Smooth muscle cell (in vitro differentiated cells): ENCODE data around the gene DNAJB6. TPM values are rescaled to one million over a fixed set of nuclear protein-coding genes. Genes with fewer than 3 reads are reported as not detected.
"Not testable (repeated sequence)": the region's sequence is repeated elsewhere in the genome, so short reads cannot be mapped to it uniquely, and the experiment has no call there.

Source experiments
- DNase-seq: peaks from one replicate; lab custom pipeline; 2025; ENCODE audit not compliant: unreplicated experiment; lab: John Stamatoyannopoulos, UW
- H2AFZ ChIP-seq: fragments of 200-600 bp; sonication (generic); 2 replicates; pipeline ENCODE4 v1.6.0; 2016; ENCODE audit warnings: antibody characterized with exemption, low read depth, mild to moderate bottlenecking
- H3F3A ChIP-seq: fragments of 200-600 bp; sonication (generic); 2 replicates; pipeline ENCODE4 v1.6.0; 2017; ENCODE audit warnings: antibody characterized with exemption, low read depth
- H3K27ac ChIP-seq: fragments of 200-600 bp; sonication (generic); 2 replicates; pipeline ENCODE4 v1.5.1; 2016; ENCODE audit warnings: low read depth, mild to moderate bottlenecking
- H3K27me3 ChIP-seq: fragments of 200-600 bp; sonication (generic); 2 replicates; pipeline ENCODE4 v1.6.1; 2016; ENCODE audit warnings: low read depth, mild to moderate bottlenecking
- H3K36me3 ChIP-seq: fragments of 200-600 bp; sonication (generic); 2 replicates; pipeline ENCODE4 v1.5.1; 2016; ENCODE audit warnings: low read depth
- H3K4me1 ChIP-seq: fragments of 200-600 bp; sonication (generic); 2 replicates; pipeline ENCODE4 v1.5.1; 2016; ENCODE audit warnings: low read depth
- H3K4me2 ChIP-seq: fragments of 200-600 bp; sonication (generic); 2 replicates; pipeline ENCODE4 v1.6.0; 2016; ENCODE audit warnings: mild to moderate bottlenecking
- H3K4me3 ChIP-seq: fragments of 200-600 bp; sonication (generic); 2 replicates; pipeline ENCODE4 v1.5.1; 2016; ENCODE audit warnings: mild to moderate bottlenecking
- H3K79me2 ChIP-seq: fragments of 200-600 bp; sonication (generic); 2 replicates; pipeline ENCODE4 v1.6.0; 2016; ENCODE audit warnings: low read depth, mild to moderate bottlenecking
- H3K9ac ChIP-seq: fragments of 200-600 bp; sonication (generic); 2 replicates; pipeline ENCODE4 v1.6.0; 2016; ENCODE audit warnings: low read depth
- H3K9me3 ChIP-seq: fragments of 200-600 bp; sonication (generic); replicated peaks from 2 replicates; pipeline ENCODE4 v1.5.1; 2016; ENCODE audit warnings: low read depth
- H4K20me1 ChIP-seq: fragments of 200-600 bp; sonication (generic); 2 replicates; pipeline ENCODE4 v1.6.0; 2016; ENCODE audit warnings: low read depth
- WGBS: methylation state at CpG from one replicate; pipeline ENCODE4 v1.1.7; 2016; ENCODE audit warnings: low lambda C conversion rate; 5-methylcytosine and 5-hydroxymethylcytosine counted together
- polyA plus RNA-seq: library from polyadenylated mRNA; unstranded; fragments of >200 nt; fragmentation: Nextera tagmentation; extraction: Ambion mirVana; gene quantifications from 2 replicates; pipeline ENCODE4 v1.2.1, GENCODE V29; 2016
- total RNA-seq: library from RNA; depleted of rRNA; stranded (reverse); fragments of >200 nt; gene quantifications from 2 replicates; pipeline ENCODE4 v1.2.3, GENCODE V29; 2014
- TF ChIP-seq, protein P1 (sequence below): fragments of 200-600 bp; sonication (generic); IDR thresholded peaks from 2 replicates; pipeline ENCODE4 v1.5.1; 2017; ENCODE audit warnings: borderline replicate concordance, mild to moderate bottlenecking, antibody characterized with exemption; ENCODE audit not compliant: insufficient read depth, poor library complexity, severe bottlenecking

Gene DNAJB6
- total and polyA plus RNA-seq, 2 experiments from 2014 or later, result 103 to 104 TPM

DNA sequence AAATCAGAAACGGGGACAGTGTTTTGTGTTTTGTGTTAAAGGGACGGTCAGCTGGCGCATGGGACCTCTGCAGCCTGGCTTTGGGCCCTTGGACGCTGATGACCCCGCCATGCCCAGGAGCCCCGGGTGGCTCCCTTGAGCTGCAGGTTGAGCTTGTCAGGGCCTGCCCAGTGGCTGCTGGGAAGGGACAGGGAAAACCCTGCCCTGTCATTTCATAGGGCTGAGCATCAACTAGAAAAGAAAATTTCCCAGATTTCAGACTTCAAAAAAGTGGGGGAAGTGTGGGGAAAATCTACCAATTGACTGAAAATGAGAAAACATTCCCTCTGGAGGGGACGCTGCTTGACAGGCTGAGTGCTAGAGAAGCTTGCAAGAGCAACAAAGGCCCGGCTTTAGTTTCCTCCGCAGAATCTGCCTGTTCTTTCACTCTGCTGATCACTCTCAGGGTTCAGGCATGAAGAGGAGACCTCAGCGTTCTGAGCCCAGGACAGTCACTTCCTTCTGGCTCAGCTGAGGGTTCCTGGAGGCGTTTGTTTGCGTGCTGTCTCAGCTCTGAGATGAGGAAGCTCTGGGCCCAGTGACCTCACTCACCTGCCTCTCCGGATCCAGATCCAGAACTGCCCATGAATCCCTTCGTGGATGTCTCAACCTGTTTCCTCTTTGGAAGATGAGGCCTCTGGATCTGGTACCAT, 18.6 kb upstream of the DNAJB6 start:
- Histone ChIP-seq H3K79me2 (no peaks in the 10 kb centered on the region), H3K27me3 (no peaks in the 10 kb centered on the region), H3K4me3 (no peak overlapping the region), H3K9me3 (no peaks in the 10 kb centered on the region), H3F3A (no peaks in the 10 kb centered on the region), H3K9ac (no peak overlapping the region), H2AFZ (peak overlapping the region; percentile 82), H3K36me3 (no peaks in the 10 kb centered on the region), H4K20me1 (no peaks in the 10 kb centered on the region), H3K27ac (peak overlapping the region; percentile 71), H3K4me2 (no peak overlapping the region), H3K4me1 (peaks cover 6% of the 10 kb centered on the region)
- DNase-seq, result no peak
- WGBS, result 68% methylated on average over 14 of the region's 14 CpGs
- TF ChIP-seq, protein P1, sequence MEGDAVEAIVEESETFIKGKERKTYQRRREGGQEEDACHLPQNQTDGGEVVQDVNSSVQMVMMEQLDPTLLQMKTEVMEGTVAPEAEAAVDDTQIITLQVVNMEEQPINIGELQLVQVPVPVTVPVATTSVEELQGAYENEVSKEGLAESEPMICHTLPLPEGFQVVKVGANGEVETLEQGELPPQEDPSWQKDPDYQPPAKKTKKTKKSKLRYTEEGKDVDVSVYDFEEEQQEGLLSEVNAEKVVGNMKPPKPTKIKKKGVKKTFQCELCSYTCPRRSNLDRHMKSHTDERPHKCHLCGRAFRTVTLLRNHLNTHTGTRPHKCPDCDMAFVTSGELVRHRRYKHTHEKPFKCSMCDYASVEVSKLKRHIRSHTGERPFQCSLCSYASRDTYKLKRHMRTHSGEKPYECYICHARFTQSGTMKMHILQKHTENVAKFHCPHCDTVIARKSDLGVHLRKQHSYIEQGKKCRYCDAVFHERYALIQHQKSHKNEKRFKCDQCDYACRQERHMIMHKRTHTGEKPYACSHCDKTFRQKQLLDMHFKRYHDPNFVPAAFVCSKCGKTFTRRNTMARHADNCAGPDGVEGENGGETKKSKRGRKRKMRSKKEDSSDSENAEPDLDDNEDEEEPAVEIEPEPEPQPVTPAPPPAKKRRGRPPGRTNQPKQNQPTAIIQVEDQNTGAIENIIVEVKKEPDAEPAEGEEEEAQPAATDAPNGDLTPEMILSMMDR, result no peak

DNA sequence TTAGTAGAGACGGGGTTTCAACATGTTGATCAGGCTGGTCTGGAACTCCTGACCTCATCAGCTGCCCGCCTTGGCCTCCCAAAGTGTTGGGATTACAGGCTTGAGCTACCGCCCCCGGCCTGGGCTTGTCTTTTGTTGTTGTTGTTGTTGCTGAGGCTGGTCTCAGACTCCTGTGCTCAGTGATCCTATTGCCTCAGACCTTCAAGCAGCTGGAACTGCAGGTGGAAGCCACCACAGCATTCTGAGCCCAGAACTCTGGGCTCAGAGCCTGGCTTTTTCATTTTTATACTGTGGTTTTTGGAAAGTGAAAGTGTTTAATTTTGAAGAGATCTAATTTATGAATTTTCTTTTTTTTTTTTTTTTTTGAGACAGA, 16.2 kb upstream of the DNAJB6 start:
- Histone ChIP-seq H3F3A (no peaks in the 10 kb centered on the region), H3K4me3 (no peak overlapping the region), H3K27ac (no peak overlapping the region), H3K4me1 (peaks cover 6% of the 10 kb centered on the region), H3K9me3 (no peaks in the 10 kb centered on the region), H4K20me1 (no peaks in the 10 kb centered on the region), H2AFZ (no peak overlapping the region), H3K27me3 (no peaks in the 10 kb centered on the region), H3K9ac (no peak overlapping the region), H3K4me2 (no peak overlapping the region), H3K36me3 (no peaks in the 10 kb centered on the region), H3K79me2 (no peaks in the 10 kb centered on the region)
- DNase-seq, result no peak
- TF ChIP-seq, protein P1, result no peak
- 83% methylated on average over 4 of the region's 4 CpGs for WGBS

DNA sequence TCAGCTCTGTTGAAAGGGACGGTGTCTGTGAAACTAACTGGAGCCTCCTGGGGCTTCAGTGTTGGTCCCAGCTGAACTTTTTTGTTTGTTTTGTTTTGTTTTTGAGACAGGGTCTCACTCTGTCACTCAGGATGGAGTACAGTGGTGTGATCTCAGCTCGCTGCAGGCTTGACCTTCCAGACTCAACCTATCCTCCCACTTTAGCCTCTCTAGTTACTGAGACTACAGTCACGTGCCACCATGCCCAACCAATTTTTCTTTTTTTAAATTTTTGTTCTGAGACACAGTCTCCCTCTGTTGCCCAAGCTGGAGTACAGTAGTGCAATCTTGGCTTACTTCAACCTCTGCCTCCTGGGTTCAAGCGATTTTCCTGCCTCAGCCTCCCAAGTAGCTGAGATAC, 13.4 kb upstream of the DNAJB6 start:
- no peaks in the 10 kb centered on the region for H4K20me1 ChIP-seq
- no peaks in the 10 kb centered on the region for H3K79me2 ChIP-seq
- WGBS, result 94% methylated on average over 4 of the region's 4 CpGs
- H3K27ac ChIP-seq, result no peak overlapping the region
- peaks cover 2% of the 10 kb centered on the region for H3K4me1 ChIP-seq
- no peak overlapping the region for H3K4me3 ChIP-seq
- no peaks in the 10 kb centered on the region for H3K36me3 ChIP-seq
- no peaks in the 10 kb centered on the region for H3K27me3 ChIP-seq
- no peaks in the 10 kb centered on the region for H3K9me3 ChIP-seq
- no peak overlapping the region for H3K9ac ChIP-seq
- H2AFZ ChIP-seq, result no peak overlapping the region
- no peak for DNase-seq
- TF ChIP-seq, protein P1, result no peak
- no peak overlapping the region for H3K4me2 ChIP-seq
- no peaks in the 10 kb centered on the region for H3F3A ChIP-seq

DNA sequence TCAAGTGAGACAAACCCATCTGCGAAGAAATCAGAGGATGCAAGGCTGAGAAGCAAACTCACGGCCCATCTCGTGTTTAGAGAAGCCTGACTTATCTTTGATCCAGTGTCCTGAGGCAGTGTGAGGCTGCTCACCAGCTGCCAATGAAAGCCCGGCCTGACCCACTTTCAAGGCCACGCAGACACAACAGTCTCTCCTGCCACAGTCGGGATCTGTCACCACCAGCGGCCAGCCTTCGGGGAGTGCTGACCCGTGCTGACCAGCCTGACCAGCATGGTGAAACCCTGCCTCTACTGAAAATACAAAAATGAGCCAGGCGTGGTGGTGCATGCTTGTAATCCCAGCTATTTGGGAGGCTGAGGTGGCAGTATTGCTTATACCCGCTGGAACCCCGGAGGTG, 7.4 kb upstream of the DNAJB6 start:
- no peak overlapping the region for H3K4me3 ChIP-seq
- no peak for DNase-seq
- H3K27me3 ChIP-seq, result no peaks in the 10 kb centered on the region
- no peaks in the 10 kb centered on the region for H3F3A ChIP-seq
- H3K9ac ChIP-seq, result no peak overlapping the region
- H3K27ac ChIP-seq, result no peak overlapping the region
- no peaks in the 10 kb centered on the region for H3K9me3 ChIP-seq
- TF ChIP-seq, protein P1, result no peak
- 90% methylated on average over 12 of the region's 12 CpGs for WGBS
- H3K4me1 ChIP-seq, result no peaks in the 10 kb centered on the region
- no peak overlapping the region for H3K4me2 ChIP-seq
- H4K20me1 ChIP-seq, result no peaks in the 10 kb centered on the region
- no peak overlapping the region for H2AFZ ChIP-seq
- no peaks in the 10 kb centered on the region for H3K36me3 ChIP-seq
- no peaks in the 10 kb centered on the region for H3K79me2 ChIP-seq

DNA sequence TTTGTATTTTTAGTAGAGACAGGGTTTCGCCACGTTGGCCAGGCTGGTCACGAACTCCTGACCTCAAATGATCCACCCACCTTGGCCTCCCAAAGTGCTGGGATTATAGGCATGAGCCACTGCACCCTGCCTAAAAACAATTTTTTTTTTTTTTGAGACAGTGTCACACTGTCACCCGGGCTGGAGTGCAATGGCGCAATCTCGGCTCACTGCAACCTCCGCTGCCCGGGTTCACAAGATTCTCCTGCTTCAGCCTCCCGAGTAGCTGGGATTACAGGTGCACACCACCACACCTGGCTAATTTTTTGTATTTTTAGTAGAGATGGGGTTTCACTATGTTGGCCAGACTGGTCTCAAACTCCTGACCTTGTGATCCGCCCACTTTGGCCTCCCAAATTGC, 6.2 kb upstream of the DNAJB6 start:
- H3K27me3 ChIP-seq, H3K36me3 ChIP-seq, H3K4me2 ChIP-seq, DNase-seq, H3F3A ChIP-seq, H3K27ac ChIP-seq, H4K20me1 ChIP-seq, H3K79me2 ChIP-seq, H3K9ac ChIP-seq, H3K4me1 ChIP-seq, H3K9me3 ChIP-seq, H3K4me3 ChIP-seq, H2AFZ ChIP-seq: not testable (repeated sequence)
- WGBS, result 87% methylated on average over 10 of the region's 10 CpGs
